ENCODE measurements around the gene MSL1. TPM values are rescaled to one million over a fixed set of nuclear protein-coding genes. Genes with fewer than 3 reads are reported as not detected.

The MSL1 gene
- total and polyA plus RNA-seq, 2 of the 13 experiments (the other 11 are each of a cell fraction or from before 2014, with no cell fraction given), result 63.8 to 88.5 TPM

DNA sequence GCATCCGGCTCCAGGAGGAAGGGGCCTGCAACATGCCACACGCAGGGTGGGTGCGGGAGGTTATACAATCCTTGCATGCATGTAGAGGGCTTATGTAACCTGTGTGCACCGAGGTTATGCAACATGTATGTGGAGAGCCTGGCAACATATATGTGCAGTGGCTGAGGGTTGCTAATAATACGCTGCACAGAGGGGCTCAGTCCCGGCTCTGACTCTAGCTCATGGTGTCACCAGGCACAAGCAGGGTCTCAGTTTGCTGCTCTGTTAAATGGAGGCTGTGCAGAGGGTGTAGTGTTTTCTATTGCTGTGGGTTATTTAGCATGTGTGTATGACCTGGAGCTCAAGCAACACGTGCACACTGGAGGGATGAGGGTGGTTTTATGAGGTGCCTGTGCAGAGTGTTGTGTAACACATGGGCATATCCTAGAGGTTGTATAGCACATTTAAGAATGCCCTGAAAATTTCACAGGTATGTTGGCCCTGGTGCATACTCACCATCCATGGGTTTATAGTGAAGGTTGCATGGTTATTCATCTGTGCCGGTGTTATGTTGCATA is 45.8 kb upstream of the MSL1 start (continued):
- TF ChIP-seq BCLAF1 (IDR thresholded peaks at IDR 0.05), result no peak
- TF ChIP-seq, protein P1, sequence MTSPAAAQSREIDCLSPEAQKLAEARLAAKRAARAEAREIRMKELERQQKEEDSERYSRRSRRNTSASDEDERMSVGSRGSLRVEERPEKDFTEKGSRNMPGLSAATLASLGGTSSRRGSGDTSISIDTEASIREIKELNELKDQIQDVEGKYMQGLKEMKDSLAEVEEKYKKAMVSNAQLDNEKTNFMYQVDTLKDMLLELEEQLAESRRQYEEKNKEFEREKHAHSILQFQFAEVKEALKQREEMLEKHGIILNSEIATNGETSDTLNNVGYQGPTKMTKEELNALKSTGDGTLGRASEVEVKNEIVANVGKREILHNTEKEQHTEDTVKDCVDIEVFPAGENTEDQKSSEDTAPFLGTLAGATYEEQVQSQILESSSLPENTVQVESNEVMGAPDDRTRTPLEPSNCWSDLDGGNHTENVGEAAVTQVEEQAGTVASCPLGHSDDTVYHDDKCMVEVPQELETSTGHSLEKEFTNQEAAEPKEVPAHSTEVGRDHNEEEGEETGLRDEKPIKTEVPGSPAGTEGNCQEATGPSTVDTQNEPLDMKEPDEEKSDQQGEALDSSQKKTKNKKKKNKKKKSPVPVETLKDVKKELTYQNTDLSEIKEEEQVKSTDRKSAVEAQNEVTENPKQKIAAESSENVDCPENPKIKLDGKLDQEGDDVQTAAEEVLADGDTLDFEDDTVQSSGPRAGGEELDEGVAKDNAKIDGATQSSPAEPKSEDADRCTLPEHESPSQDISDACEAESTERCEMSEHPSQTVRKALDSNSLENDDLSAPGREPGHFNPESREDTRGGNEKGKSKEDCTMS (CRISPR knock-in tag; conservative IDR thresholded peaks at IDR 0.05), result no peak
- no peak for TF ChIP-seq ARID2 (CRISPR knock-in tag; IDR thresholded peaks at IDR 0.05; ENCODE audit: borderline replicate concordance)
- no peak for TF ChIP-seq ZNF33A (CRISPR knock-in tag; IDR thresholded peaks at IDR 0.05; ENCODE audit: borderline replicate concordance)
- TF ChIP-seq ZNF883 (CRISPR knock-in tag; IDR thresholded peaks at IDR 0.05; ENCODE audit: not compliant biosample characterization), result no peak
- TF ChIP-seq ZNF776 (CRISPR knock-in tag; IDR thresholded peaks at IDR 0.05), result 0 out of 2 replicates have a peak, but pooled peaks have one; percentile 42
- no peak for TF ChIP-seq ZFP36L2 (CRISPR knock-in tag; IDR thresholded peaks at IDR 0.05)
- TF ChIP-seq MAFG (CRISPR knock-in tag; IDR thresholded peaks at IDR 0.05), result no peak
- TF ChIP-seq CHD4 (IDR thresholded peaks at IDR 0.05; ENCODE audit: borderline replicate concordance, low read length), result no peak
- no peak for TF ChIP-seq ZNF232 (CRISPR knock-in tag; IDR thresholded peaks at IDR 0.05; ENCODE audit: borderline replicate concordance)
- TF ChIP-seq FLYWCH1 (CRISPR knock-in tag; IDR thresholded peaks at IDR 0.05), result no peak
- no peak for TF ChIP-seq ATF6 (CRISPR knock-in tag; conservative IDR thresholded peaks at IDR 0.05)
- no peak for TF ChIP-seq MAZ (IDR thresholded peaks at IDR 0.05; ENCODE audit: borderline replicate concordance, low read depth, low read length)
- TF ChIP-seq MAZ (CRISPR knock-in tag; IDR thresholded peaks at IDR 0.05; ENCODE audit: low read depth), result no peak
- TF ChIP-seq AGO2 (optimal IDR thresholded peaks at IDR 0.05; ENCODE audit: low read depth, low read length), result no peak
- TF ChIP-seq HNRNPL (IDR thresholded peaks at IDR 0.05; ENCODE audit: low read depth, low read length), result no peak
- no peak for TF ChIP-seq ZNF773 (CRISPR knock-in tag; IDR thresholded peaks at IDR 0.05; ENCODE audit: borderline replicate concordance)
- TF ChIP-seq, protein P2, sequence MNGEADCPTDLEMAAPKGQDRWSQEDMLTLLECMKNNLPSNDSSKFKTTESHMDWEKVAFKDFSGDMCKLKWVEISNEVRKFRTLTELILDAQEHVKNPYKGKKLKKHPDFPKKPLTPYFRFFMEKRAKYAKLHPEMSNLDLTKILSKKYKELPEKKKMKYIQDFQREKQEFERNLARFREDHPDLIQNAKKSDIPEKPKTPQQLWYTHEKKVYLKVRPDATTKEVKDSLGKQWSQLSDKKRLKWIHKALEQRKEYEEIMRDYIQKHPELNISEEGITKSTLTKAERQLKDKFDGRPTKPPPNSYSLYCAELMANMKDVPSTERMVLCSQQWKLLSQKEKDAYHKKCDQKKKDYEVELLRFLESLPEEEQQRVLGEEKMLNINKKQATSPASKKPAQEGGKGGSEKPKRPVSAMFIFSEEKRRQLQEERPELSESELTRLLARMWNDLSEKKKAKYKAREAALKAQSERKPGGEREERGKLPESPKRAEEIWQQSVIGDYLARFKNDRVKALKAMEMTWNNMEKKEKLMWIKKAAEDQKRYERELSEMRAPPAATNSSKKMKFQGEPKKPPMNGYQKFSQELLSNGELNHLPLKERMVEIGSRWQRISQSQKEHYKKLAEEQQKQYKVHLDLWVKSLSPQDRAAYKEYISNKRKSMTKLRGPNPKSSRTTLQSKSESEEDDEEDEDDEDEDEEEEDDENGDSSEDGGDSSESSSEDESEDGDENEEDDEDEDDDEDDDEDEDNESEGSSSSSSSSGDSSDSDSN (CRISPR knock-in tag; IDR thresholded peaks at IDR 0.05), result no peak
- TF ChIP-seq, protein P3, sequence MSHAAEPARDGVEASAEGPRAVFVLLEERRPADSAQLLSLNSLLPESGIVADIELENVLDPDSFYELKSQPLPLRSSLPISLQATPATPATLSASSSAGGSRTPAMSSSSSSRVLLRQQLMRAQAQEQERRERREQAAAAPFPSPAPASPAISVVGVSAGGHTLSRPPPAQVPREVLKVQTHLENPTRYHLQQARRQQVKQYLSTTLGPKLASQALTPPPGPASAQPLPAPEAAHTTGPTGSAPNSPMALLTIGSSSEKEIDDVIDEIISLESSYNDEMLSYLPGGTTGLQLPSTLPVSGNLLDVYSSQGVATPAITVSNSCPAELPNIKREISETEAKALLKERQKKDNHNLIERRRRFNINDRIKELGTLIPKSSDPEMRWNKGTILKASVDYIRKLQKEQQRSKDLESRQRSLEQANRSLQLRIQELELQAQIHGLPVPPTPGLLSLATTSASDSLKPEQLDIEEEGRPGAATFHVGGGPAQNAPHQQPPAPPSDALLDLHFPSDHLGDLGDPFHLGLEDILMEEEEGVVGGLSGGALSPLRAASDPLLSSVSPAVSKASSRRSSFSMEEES (CRISPR knock-in tag; IDR thresholded peaks at IDR 0.05), result no peak
